ENCODE measurements around the gene IL22RA1.
A peak's percentile ranks its signal among the peaks of the same experiment; 100 is the strongest.

IL22RA1 gene

GRCh38 chr1:24071941-24072340, 71.0 kb downstream of the IL22RA1 start:
- no peak for DNase-seq (ENCODE audit: low spot score)

GRCh38 chr1:24070821-24071393, 72.0 kb downstream of the IL22RA1 start:
- DNase-seq (ENCODE audit: low spot score): peak; percentile 89

- no peak for DNase-seq (ENCODE audit: low spot score)
Measured at GRCh38 chr1:24069817-24070216, 73.1 kb downstream of the IL22RA1 start.

All from hepatic stellate cell (primary cell).